ENCODE measurements around the gene BMP2K.
"Not testable (repeated sequence)": the region's sequence is repeated elsewhere in the genome, so short reads cannot be mapped to it uniquely, and the experiment has no call there.

Gene BMP2K

DNA sequence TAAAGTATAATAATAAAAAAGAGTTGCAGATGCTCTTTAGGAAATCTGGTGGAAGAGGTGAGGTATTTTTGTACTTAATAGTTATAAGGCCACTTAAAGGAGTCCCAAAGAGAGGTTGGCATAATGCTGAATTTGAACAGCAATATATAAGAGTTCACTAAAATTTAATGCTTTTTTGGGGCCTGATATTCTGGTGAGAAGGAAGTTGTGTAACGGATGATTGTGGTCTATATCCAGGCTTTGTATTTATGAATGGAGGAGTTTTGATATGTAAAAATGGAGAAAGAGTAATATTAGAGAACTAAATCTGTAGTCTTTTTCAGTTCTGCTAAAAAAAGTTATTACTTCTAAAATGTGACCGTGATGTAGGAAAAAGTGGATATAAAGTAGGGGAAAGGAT lies 20.4 kb downstream of the BMP2K start:
- DNase-seq = no peak

- no peak for DNase-seq
Observed at GRCh38 chr4:78797777-78798284, 21.7 kb downstream of the BMP2K start.

GRCh38 chr4:78799551-78800495 lies 23.7 kb downstream of the BMP2K start:
- DNase-seq = no peak

DNA sequence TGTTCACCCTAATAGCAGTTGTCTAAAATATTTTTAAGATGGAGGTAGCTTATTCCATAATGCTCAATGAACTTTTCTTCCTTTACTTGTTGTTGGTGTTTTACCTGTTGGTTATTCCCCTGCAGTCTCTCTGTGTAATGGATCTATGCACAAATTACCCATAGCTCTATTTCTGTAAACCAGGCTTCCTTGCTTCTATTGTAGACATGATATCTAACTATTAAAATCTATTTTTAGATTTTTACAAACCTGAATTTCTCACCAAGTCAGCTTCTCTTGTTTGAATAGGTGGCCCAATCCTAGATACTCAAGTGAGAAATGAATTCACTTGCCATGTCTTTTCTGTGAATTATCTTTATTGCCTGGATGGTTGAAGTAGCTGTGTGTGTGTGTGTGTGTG lies 24.8 kb downstream of the BMP2K start:
- no peak for DNase-seq

- no peak for DNase-seq
Observed at GRCh38 chr4:78803983-78804382, 27.8 kb downstream of the BMP2K start.

DNA sequence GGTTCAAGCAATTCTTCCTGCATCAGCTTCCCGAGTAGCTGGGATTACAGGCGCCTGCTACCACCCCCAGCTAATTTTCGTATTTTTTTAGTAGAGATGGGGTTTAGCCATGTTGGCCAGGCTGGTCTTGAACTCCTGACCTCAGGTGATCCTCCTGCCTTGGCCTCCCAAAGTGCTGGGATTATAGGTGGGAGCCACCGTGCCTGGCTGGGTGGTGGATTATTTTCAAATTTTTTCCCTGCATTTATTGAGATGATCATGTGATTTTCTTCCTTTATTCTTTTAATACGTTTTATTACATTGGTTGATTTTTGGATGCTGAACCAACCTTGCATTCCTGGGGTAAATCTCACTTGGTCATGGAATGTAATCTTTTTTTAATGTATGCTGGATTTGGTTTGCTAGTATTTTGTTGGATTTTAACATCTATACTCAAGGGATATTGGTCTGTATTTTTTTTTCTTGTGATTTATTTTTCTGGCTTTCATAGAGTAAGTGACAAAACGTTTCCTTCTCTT lies 30.9 kb downstream of the BMP2K start:
- no peak for DNase-seq

DNA sequence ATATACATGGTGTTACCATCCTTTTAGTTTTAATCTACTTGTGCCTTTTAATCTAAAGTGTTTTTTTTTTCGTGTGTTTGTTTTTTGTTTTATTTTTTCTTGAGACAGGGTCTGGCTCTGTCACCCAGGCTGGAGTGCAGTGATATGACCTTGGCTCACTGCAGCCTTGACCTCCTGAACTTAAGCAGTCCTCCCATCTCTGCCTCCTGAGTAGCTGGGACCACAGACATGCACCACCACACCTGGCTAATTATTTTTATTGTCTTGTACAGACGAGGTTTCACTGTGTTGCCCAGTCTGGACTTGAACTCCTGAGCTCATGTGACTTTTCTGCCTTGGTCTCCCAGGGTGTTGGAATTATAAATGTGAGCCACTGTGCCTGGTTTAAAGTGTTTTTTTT lies 33.1 kb downstream of the BMP2K start:
- no peak for DNase-seq

DNA sequence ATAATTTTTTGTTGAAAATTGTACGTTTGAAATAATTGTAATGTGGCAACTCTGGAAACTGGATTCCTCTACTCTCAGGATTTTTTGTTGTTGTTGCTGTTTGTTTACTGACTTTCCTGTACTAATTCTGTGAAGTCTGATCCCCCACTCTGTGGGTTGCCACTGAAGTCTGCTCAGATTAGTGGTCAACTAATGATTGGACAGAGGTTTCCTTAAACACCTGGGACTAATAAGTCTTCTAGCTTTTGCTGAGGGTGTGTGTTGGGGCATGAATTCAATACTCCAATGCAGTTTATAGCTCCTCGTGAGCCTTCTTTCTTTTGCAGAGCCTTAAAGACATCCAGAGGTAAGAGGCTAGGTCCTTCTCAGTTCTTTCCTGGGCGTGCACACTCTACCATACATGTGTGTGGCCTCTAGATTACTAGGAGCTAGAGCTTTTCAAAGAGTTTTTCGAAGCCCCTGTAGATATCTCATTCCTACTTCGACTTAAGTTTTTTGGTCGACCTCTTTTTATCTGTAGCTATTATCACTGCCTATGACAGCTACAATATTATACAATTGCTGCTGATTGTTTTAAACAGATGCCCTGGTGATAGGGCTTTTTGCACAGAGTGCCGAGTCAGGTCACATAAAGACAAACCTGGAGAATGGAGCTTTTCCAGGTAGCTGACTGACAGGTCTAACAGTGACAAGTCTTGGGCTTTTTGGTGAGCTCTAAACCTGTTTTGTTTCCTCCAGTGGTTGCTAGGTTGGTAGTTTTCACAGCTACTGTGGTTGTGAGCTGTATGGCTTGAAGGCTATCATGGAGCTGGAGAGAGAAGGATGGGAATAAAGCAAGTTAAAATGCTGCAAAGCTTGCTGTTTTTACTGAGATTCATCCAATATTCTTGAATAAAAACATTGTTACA lies 34.0 kb downstream of the BMP2K start:
- no peak for DNase-seq

DNA sequence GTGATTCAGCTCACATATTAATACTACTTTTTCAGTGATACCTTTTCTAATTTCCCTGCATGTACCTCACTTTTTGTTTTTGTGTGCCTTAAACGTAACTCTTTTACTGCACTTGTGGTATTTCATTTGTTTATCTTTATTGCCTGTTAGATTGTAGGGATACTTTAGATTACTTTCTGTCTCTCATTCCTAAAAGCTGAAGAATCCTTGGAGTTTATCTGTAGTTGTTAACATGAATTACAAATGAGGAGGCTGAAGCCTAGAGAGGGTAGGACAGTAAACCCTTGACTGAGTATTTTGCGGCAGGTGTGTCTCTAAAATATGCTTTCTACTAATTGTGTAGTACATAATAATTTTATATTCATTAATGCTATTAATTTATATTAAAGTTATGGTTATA lies 34.9 kb downstream of the BMP2K start:
- no peak for DNase-seq

GRCh38 chr4:78818530-78819079 lies 42.5 kb downstream of the BMP2K start:
- DNase-seq = no peak

GRCh38 chr4:78824001-78824400 lies 47.9 kb downstream of the BMP2K start:
- no peak for DNase-seq

- no peak for DNase-seq
Observed at GRCh38 chr4:78827191-78827590, 51.0 kb downstream of the BMP2K start.

DNA sequence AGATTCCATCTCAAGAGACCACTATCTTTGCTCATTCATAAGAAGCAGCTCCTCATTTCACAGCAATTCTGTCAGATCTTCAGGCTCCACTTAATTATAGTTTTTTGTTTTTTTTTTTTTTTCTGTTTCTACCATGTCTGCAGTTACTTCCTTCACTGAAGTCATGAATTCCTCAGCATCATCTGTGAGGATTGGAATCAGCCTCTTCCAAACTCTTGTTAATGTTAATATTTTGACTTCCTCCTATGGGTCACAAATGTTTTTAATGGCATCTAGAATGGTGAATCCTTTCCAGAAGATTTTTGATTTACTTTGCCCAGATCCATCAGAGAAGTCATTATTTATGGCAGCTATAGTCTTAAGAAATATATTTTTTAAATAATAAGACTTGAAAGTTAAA lies 53.1 kb downstream of the BMP2K start:
- no peak for DNase-seq

DNA sequence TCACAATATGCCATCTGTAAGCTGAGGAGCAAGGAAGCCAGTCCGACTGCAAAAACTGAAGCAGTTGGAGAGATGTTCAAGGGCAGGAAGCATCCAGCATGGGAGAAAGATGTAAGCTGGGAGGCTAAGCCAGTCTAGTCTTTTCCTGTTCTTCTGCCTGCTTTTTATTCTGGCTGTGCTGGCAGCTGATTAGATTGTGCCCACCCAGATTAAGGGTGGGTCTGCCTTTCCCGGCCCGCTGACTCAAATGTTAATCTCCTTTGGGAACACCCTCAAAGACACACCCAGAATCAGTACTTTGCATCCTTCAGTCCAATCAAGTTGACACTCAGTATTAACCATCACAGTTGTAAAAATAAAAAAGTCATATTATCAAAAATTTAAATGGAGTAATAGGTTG lies 63.5 kb downstream of the BMP2K start:
- not testable (repeated sequence) for DNase-seq

DNA sequence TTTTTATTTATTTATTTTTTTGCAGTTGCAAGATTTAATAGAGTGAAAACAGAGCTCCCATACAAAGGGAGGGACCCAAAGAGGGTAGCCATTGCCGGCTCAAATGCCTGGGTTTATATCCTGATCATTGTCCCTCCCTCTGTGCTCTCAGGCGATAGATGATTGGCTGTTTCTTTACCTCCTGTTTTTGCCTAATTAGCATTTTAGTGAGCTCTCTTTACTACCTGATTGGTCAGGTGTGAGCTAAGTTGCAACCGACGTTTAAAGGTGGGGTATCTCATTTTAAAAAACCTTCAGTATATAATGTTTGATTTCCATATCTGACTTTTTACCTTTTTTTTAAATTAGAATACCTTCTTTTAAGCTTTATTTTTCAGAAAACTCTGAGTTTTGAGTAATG lies 64.1 kb downstream of the BMP2K start:
- not testable (repeated sequence) for DNase-seq

DNA sequence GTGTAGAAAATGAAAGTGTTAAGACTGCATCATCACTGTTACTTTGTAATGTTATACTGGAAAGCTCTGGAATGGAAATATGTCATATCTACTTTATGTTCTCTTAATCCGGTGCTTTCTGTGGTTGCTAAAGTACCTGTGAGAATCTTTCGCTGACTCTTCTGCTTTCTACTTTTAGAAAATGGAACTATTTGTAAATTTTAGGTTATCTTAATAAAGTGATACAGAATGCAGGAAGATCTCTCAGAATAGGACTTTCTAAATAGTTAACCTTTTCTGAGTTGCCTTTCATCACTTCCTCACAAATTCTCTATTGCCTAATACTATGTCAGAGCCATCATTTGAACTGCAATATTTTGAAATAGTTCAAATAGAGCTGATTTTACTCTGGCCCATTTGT lies 69.3 kb downstream of the BMP2K start:
- DNase-seq = peak in 1 of 2 donors; percentile 30

GRCh38 chr4:78846258-78846657 lies 70.1 kb downstream of the BMP2K start:
- no peak for DNase-seq

- DNase-seq = no peak
Observed at GRCh38 chr4:78862314-78862737, 86.2 kb downstream of the BMP2K start.

DNA sequence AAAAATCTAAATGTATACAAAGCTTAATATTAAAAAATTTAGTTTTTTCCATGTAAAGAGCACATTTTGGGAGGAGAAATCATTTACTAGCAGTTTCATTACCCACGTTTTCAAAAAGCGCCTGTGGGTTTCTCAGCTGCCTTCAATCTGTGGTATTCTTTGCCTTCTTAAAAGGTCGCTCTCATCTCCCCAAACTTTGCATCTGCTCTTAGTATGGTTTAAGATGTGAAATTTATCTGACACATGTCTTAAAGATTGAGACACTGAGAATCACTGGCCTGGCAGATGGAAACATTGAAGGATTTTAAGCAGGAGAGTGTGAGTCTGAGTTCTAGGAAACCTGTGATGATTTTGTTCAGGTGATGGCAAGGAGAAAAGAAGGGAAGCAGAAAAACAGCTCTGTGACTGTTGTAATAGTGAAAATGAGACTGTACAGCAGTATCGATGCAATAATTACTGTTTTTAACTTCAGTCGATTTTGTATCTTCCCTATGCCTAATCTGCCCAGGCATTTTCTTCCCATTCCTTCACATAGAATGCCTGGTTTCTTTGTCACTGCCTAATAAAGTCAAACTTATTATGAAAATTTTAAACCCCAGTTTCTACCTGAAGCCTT lies 87.2 kb downstream of the BMP2K start:
- no peak for DNase-seq

- DNase-seq = no peak
Observed at GRCh38 chr4:78863991-78864390, 87.8 kb downstream of the BMP2K start.

DNA sequence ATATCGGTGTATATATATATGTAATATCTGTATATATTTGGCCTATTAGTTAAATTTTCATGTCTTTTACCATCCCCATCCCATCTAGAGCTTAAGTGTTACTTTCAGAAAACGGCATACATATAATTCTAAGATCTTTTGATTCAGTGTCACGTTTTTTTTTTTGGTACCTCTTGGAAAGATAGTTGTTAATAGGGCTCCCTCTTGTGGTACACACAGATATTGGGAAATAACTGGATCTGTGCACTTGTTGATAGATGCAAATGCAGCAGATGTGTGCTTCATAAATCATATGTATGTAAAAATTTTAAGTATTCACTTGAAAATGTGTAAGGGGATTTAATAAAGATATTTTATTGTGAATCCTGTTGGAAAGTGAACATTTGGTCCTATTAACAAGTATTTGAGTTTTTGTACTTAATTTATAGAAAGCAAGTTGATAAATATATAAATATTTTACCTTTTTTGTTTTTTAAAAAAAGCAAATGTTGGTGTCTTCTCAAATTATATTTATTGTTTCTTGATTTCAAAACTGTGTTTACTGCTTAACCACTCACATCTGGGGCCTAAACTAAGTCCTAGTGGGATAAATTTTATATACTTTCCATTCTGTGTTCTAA lies 88.4 kb downstream of the BMP2K start:
- DNase-seq = peak in 1 of 2 donors; percentile 79

DNA sequence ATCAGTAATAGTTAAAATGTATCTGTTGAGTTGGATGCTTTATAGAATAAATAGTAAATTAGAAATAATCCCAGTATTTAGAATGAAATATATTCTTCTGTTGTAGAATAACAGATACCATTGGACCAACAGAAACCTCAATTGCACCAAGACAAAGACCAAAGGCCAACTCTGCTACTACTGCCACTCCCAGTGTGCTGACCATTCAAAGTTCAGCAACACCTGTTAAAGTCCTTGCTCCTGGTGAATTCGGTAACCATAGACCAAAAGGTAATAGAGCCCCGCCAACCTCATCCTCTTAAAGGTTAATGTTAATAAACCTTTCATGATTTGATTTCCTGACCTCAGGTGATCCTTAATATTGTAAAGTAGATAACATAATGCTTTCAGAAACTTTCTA lies 89.3 kb downstream of the BMP2K start:
- DNase-seq = no peak
